Lung (tissue), 12 donors: Measurements from ENCODE around the gene CFHR1. TPM values are rescaled to one million over a fixed set of nuclear protein-coding genes. Genes with fewer than 3 reads are reported as not detected.
"Not testable (repeated sequence)": the region's sequence is repeated elsewhere in the genome, so short reads cannot be mapped to it uniquely, and the experiment has no call there.

Experiments used
- ATAC-seq: fragments of 200-7000 bp; cut with Tn5 transposase; one replicate; pipeline ENCODE4 v1.9.1; 2020; ENCODE audit warnings: moderate number of reproducible peaks; ENCODE audit not compliant: insufficient read depth, low FRiP score
- DNase-seq, 3 donors: peaks; one replicate each; pipeline ENCODE4 v3.0.0-alpha.2; 2013 to 2017
- H3K27ac ChIP-seq, 2 donors: one replicate each; pipeline ENCODE4 v1.5.1; 2013; ENCODE audit warnings: mild to moderate bottlenecking in 2 of 2, moderate library complexity in 2 of 2, control low read depth in 1 of 2, inconsistent platforms in 1 of 2, low read depth in 1 of 2, low read length in 1 of 2
- H3K27me3 ChIP-seq, 3 donors: one replicate each; pipeline ENCODE4 v1.5.1; 2013; ENCODE audit warnings: low read length in 2 of 3; ENCODE audit not compliant: control insufficient read depth in 3 of 3, insufficient read depth in 3 of 3
- H3K36me3 ChIP-seq, 4 donors: one replicate each; pipeline ENCODE4 v1.5.1; 2013; ENCODE audit warnings: low read length in 4 of 4, mild to moderate bottlenecking in 1 of 4, moderate library complexity in 1 of 4; ENCODE audit not compliant: control insufficient read depth in 4 of 4, insufficient read depth in 4 of 4
- H3K4me1 ChIP-seq, 5 donors: one replicate each; pipeline ENCODE4 v1.5.1; 2013; ENCODE audit warnings: low read length in 5 of 5, mild to moderate bottlenecking in 2 of 5, moderate library complexity in 1 of 5; ENCODE audit not compliant: control insufficient read depth in 5 of 5, insufficient read depth in 5 of 5
- H3K4me3 ChIP-seq: one replicate; pipeline ENCODE4 v1.5.1; 2013; ENCODE audit warnings: mild to moderate bottlenecking, control low read depth, moderate library complexity
- H3K9ac ChIP-seq, 2 donors: one replicate each; pipeline ENCODE4 v1.5.1; 2013; ENCODE audit warnings: low read length in 2 of 2, control low read depth in 1 of 2; ENCODE audit not compliant: insufficient read depth in 1 of 2
- H3K9me3 ChIP-seq, 4 donors: one replicate each; pipeline ENCODE4 v1.5.1; 2013; ENCODE audit warnings: low read length in 3 of 4, mild to moderate bottlenecking in 1 of 4, moderate library complexity in 1 of 4; ENCODE audit not compliant: control insufficient read depth in 4 of 4, insufficient read depth in 3 of 4
- WGBS, 2 donors: extraction: QIAGEN DNeasy Blood & Tissue Kit; methylation state at CpG; one replicate each; pipeline ENCODE4 v1.1.7; 2013; 5-methylcytosine and 5-hydroxymethylcytosine counted together
- polyA plus RNA-seq, 2 donors: library from polyadenylated mRNA; stranded (reverse); fragments of 200-250 nt; gene quantifications; one replicate each; pipeline ENCODE4 v1.2.1, GENCODE V29; 2013
- total RNA-seq, 2 donors: library from RNA; depleted of rRNA in 1 of 2; stranded (reverse); fragments of >200 nt in 1 of 2; gene quantifications; one replicate each; pipeline ENCODE4 v1.2.1, GENCODE V29; 2014 to 2021
- TF ChIP-seq, protein P1 (sequence below): IDR thresholded peaks from 2 replicates; pipeline ENCODE4 v1.5.1; 2012; ENCODE audit warnings: mild to moderate bottlenecking; ENCODE audit errors: control extremely low read depth, extremely low read depth
- donor health status: control.
- donor health status: control.
- donor health status: Bipolar disorder and iron deficiency.
- donor health status: healthy.
- donor health status: DM: yes; HTN: yes; CAD: no.

CFHR1 gene
- total and polyA plus RNA-seq, 4 donors: 0.21 to 0.82 (median 0.39) TPM; not detected in 1

DNA sequence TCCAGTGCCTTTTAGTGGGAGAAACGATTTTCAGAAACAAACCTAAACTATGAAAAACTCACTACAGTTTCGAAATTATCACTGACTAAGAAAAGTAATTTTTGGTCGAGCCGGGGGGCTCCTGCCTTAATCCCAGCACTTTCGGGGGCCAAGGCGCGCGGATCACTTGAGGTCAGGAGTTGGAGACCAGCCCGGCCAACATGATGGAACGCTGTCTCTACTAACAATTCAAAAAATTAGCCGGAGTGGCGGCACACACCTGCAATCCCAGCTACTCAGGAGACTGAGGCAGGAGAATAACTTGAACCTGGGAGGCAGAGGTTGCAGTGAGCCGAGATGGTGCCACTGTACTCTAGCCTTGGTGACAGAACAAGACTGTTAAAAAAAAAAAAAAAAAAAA lies 41.9 kb upstream of the CFHR1 start:
- TF ChIP-seq, protein P1, sequence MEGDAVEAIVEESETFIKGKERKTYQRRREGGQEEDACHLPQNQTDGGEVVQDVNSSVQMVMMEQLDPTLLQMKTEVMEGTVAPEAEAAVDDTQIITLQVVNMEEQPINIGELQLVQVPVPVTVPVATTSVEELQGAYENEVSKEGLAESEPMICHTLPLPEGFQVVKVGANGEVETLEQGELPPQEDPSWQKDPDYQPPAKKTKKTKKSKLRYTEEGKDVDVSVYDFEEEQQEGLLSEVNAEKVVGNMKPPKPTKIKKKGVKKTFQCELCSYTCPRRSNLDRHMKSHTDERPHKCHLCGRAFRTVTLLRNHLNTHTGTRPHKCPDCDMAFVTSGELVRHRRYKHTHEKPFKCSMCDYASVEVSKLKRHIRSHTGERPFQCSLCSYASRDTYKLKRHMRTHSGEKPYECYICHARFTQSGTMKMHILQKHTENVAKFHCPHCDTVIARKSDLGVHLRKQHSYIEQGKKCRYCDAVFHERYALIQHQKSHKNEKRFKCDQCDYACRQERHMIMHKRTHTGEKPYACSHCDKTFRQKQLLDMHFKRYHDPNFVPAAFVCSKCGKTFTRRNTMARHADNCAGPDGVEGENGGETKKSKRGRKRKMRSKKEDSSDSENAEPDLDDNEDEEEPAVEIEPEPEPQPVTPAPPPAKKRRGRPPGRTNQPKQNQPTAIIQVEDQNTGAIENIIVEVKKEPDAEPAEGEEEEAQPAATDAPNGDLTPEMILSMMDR: no peak
- Histone ChIP-seq H3K27me3 (no peaks in the 10 kb centered on the region), H3K36me3 (no peaks in the 10 kb centered on the region), H3K4me1 (no peaks in the 10 kb centered on the region), H3K4me3 (no peak overlapping the region), H3K27ac (no peak overlapping the region), H3K9ac (no peak overlapping the region), H3K9me3 (peaks cover 0 to 2% (median 0%) of the 10 kb centered on the region in 4 donors)
- WGBS, 2 donors: 90 to 94% methylated on average over 13 of the region's 13 CpGs
- DNase-seq: no peak
- ATAC-seq: no peak

DNA sequence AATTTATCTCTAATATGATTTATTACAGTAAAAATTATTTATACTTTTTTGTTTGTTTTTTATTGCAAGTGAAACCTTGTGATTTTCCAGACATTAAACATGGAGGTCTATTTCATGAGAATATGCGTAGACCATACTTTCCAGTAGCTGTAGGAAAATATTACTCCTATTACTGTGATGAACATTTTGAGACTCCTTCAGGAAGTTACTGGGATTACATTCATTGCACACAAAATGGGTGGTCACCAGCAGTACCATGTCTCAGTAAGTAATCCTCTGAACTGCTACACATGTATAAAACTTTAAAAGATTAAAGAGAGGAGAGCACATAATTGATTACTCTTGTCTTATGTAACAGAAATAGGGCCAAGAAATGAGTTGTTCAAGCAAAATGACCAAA lies 40.4 kb upstream of the CFHR1 start:
- Histone ChIP-seq H3K9ac (no peak overlapping the region), H3K27me3 (no peaks in the 10 kb centered on the region), H3K9me3 (peaks cover 0 to 2% (median 0%) of the 10 kb centered on the region in 4 donors), H3K4me3 (no peak overlapping the region), H3K4me1 (no peaks in the 10 kb centered on the region), H3K36me3 (no peaks in the 10 kb centered on the region), H3K27ac (no peak overlapping the region)
- TF ChIP-seq, protein P1: no peak
- ATAC-seq (no peak), DNase-seq (no peak)
- WGBS, 2 donors: 89 to 92% methylated on average over 1 of the region's 1 CpG

DNA sequence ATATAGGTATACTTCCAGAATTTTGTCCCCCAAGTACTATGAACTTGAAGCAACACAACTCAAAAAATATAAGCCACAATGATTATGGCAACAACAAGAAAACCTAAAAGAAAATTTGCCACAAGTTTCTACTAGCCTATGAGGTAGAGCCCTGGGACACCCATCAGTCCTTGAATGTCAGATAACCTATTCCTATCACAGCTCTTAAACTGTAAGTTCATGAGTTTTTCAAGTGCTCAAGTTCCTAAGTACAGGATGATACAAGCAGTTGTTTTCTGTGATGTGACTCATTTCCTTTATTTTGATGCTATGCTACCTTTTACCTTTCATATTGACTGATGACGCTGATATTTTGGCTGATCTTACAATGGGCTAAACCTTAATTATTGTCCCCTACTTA lies 28.3 kb upstream of the CFHR1 start:
- H3K4me1 ChIP-seq, DNase-seq, H3K36me3 ChIP-seq, H3K27me3 ChIP-seq, H3K9ac ChIP-seq, H3K4me3 ChIP-seq, ATAC-seq, H3K9me3 ChIP-seq, H3K27ac ChIP-seq: not testable (repeated sequence)
- 78% methylated on average over 1 of the region's 1 CpG; no CpG with 5 or more reads in 1 of the 2 donors for WGBS, 2 donors

DNA sequence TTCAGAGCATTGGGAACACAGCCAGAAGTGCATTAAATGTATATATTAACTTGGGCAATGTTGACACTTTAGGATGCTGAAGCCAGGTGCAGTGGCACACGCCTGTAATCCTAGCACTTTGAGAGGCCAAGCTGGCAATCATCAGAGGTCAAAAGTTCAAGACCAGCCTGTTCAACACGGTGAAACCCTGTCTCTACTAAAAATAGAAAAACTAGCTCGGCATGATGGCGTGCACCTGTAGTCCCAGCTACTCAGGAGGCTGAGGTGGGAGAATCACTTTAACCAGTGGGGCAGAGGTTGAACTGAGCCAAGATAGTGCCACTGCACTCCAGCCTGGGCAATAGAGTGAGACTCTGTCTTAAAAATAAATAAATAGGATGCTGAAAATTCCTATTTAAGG lies 25.4 kb upstream of the CFHR1 start:
- H3K4me1 ChIP-seq, H3K4me3 ChIP-seq, H3K27me3 ChIP-seq, ATAC-seq, H3K36me3 ChIP-seq, H3K27ac ChIP-seq, H3K9me3 ChIP-seq, H3K9ac ChIP-seq: not testable (repeated sequence)
- DNase-seq: peak in 2 of 3 donors; percentile 3 to 13
- 41 to 56% methylated on average over 4 of the region's 4 CpGs for WGBS, 2 donors

DNA sequence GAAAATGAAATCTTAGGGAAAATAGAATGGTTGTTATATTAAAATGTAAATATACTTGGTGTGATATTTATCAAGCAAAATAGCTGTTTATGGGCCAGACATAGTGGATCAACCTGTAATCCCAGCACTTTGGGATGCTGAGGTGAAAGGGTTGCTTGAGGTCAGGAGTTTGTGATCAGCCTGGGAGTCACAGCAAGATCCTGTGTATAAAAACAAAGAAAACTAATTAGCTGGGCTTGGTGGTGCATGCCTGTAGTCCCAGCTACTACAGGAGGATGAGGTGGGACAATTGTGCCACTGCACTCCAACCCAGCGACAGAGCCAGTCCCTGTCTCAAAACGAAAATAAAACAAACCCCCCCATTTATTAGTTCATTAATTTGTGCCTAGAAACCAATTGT lies 21.6 kb upstream of the CFHR1 start:
- ATAC-seq (no peak), DNase-seq (no peak)
- WGBS, 2 donors: 21 to 42% methylated on average over 2 of the region's 2 CpGs
- Histone ChIP-seq H3K4me3 (no peak overlapping the region), H3K4me1 (no peaks in the 10 kb centered on the region), H3K27ac (no peak overlapping the region), H3K9ac (no peak overlapping the region), H3K9me3 (no peaks in the 10 kb centered on the region), H3K36me3 (no peaks in the 10 kb centered on the region), H3K27me3 (no peaks in the 10 kb centered on the region)
- TF ChIP-seq, protein P1: no peak

DNA sequence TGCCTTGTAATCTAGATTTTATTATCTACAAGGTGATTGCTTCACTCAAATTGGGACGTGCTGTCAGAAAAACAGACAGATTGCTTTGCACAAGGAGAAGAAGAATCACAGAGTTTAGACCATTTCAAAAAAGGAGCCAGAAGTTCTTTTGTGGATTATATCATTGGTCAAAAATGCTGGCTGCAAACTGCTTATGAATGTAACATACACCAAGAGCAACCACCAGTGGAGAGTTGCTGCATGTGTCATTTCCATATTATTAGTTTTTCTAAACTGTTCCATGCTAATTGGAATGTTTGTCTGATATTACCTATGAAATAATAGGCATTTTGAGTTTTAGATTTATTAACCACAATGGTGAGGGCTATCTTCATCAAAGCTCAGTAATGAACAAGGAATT lies 17.6 kb upstream of the CFHR1 start:
- not testable (repeated sequence) for H3K9ac ChIP-seq, DNase-seq, ATAC-seq, H3K27me3 ChIP-seq, H3K4me1 ChIP-seq, H3K9me3 ChIP-seq, H3K27ac ChIP-seq, H3K4me3 ChIP-seq, H3K36me3 ChIP-seq
- WGBS, 2 donors: 74 to 100% methylated on average over 1 of the region's 1 CpG
